ENCODE data around the gene PFKL. TPM values are rescaled to one million over a fixed set of nuclear protein-coding genes. Genes with fewer than 3 reads are reported as not detected.

PFKL gene
- total RNA-seq, 1 donor from 2014 or later: 129 TPM

- DNase-seq (ENCODE audit: low spot score): peak; percentile 82
- H3K27me3 Mint-ChIP-seq (ENCODE audit: low read depth): peaks cover 9% of the 10 kb centered on the region
- no peaks in the 10 kb centered on the region for H3K36me3 Mint-ChIP-seq (ENCODE audit: low read depth)
- TF ChIP-seq CTCF (IDR thresholded peaks at IDR 0.05): no peak
- no peaks in the 10 kb centered on the region for H3K9me3 Mint-ChIP-seq (ENCODE audit: low read depth)
- no peak overlapping the region for H3K27ac Mint-ChIP-seq (ENCODE audit: unreplicated experiment)
- H3K4me3 Mint-ChIP-seq (ENCODE audit: unreplicated experiment): no peak overlapping the region
- H3K4me1 Mint-ChIP-seq (ENCODE audit: low read depth): no peaks in the 10 kb centered on the region
Observed at GRCh38 chr21:44347911-44348451, 48.1 kb downstream of the PFKL start.

- Mint-ChIP-seq H3K9me3 (ENCODE audit: low read depth) (no peaks in the 10 kb centered on the region), H3K27ac (ENCODE audit: unreplicated experiment) (no peak overlapping the region), H3K27me3 (ENCODE audit: low read depth) (peaks cover 12% of the 10 kb centered on the region), H3K4me1 (ENCODE audit: low read depth) (no peaks in the 10 kb centered on the region), H3K36me3 (ENCODE audit: low read depth) (no peaks in the 10 kb centered on the region), H3K4me3 (ENCODE audit: unreplicated experiment) (no peak overlapping the region)
- no peak for TF ChIP-seq CTCF (IDR thresholded peaks at IDR 0.05)
- DNase-seq (ENCODE audit: low spot score): peak; percentile 87
Observed at GRCh38 chr21:44348861-44349260, 49.0 kb downstream of the PFKL start.

GRCh38 chr21:44349416-44349846, 49.6 kb downstream of the PFKL start:
- H3K27ac Mint-ChIP-seq (ENCODE audit: unreplicated experiment): no peak overlapping the region
- DNase-seq (ENCODE audit: low spot score): peak; percentile 82
- H3K36me3 Mint-ChIP-seq (ENCODE audit: low read depth): no peaks in the 10 kb centered on the region
- no peaks in the 10 kb centered on the region for H3K4me1 Mint-ChIP-seq (ENCODE audit: low read depth)
- TF ChIP-seq CTCF (IDR thresholded peaks at IDR 0.05): no peak
- H3K9me3 Mint-ChIP-seq (ENCODE audit: low read depth): no peaks in the 10 kb centered on the region
- peaks cover 18% of the 10 kb centered on the region for H3K27me3 Mint-ChIP-seq (ENCODE audit: low read depth)
- no peak overlapping the region for H3K4me3 Mint-ChIP-seq (ENCODE audit: unreplicated experiment)

GRCh38 chr21:44349847-44350772, 50.3 kb downstream of the PFKL start:
- no peak for TF ChIP-seq CTCF (IDR thresholded peaks at IDR 0.05)
- Mint-ChIP-seq H3K4me3 (ENCODE audit: unreplicated experiment) (no peak overlapping the region), H3K9me3 (ENCODE audit: low read depth) (no peaks in the 10 kb centered on the region), H3K27me3 (ENCODE audit: low read depth) (peaks cover 21% of the 10 kb centered on the region), H3K27ac (ENCODE audit: unreplicated experiment) (no peak overlapping the region), H3K4me1 (ENCODE audit: low read depth) (no peaks in the 10 kb centered on the region), H3K36me3 (ENCODE audit: low read depth) (no peaks in the 10 kb centered on the region)
- DNase-seq (ENCODE audit: low spot score): peak; percentile 92

- Mint-ChIP-seq H3K27ac (ENCODE audit: unreplicated experiment) (no peak overlapping the region), H3K36me3 (ENCODE audit: low read depth) (no peaks in the 10 kb centered on the region), H3K9me3 (ENCODE audit: low read depth) (no peaks in the 10 kb centered on the region), H3K4me3 (ENCODE audit: unreplicated experiment) (no peak overlapping the region), H3K4me1 (ENCODE audit: low read depth) (no peaks in the 10 kb centered on the region), H3K27me3 (ENCODE audit: low read depth) (peaks cover 25% of the 10 kb centered on the region)
- no peak for TF ChIP-seq CTCF (IDR thresholded peaks at IDR 0.05)
- peak; percentile 93 for DNase-seq (ENCODE audit: low spot score)
Observed at GRCh38 chr21:44350773-44351481, 51.1 kb downstream of the PFKL start.
